ENCODE data around the gene TCP11L1.
"Not testable (repeated sequence)": the region's sequence is repeated elsewhere in the genome, so short reads cannot be mapped to it uniquely, and the experiment has no call there.

GRCh38 chr11:33029218-33029617 is 10.2 kb upstream of the TCP11L1 start:
- not testable (repeated sequence) for TF ChIP-seq POLR2AphosphoS5 (IDR thresholded peaks at IDR 0.05; ENCODE audit: borderline replicate concordance, low read depth, low read length); EZH2 (IDR thresholded peaks at IDR 0.05); FOXP2 (optimal IDR thresholded peaks at IDR 0.05; ENCODE audit: control extremely low read depth, extremely low read length, insufficient read depth)

Data from SK-N-MC (cell line).